Mesenchymal stem cell (in vitro differentiated cells and primary cell): ENCODE measurements around the gene IFI44.

ENCODE experiments used
- DNase-seq: peaks from one replicate; pipeline ENCODE4 v3.0.0-alpha.2; 2013
- H2AFZ ChIP-seq: one replicate; pipeline ENCODE4 v1.6.1; 2013; ENCODE audit warnings: low read depth, mild to moderate bottlenecking, control low read depth, inconsistent platforms, low read length, moderate library complexity
- H2AK5ac ChIP-seq: 2 replicates; pipeline ENCODE4 v1.6.1; 2013; ENCODE audit warnings: low read length, moderate library complexity, mild to moderate bottlenecking, inconsistent platforms; ENCODE audit not compliant: severe bottlenecking
- H2BK120ac ChIP-seq: one replicate; pipeline ENCODE4 v1.6.1; 2013; ENCODE audit warnings: low read depth, mild to moderate bottlenecking, inconsistent platforms, low read length, moderate library complexity
- H2BK12ac ChIP-seq, 2 experiments: one replicate each; pipeline ENCODE4 v1.6.1; 2013; ENCODE audit warnings: inconsistent platforms in 2 of 2, low read length in 2 of 2, mild to moderate bottlenecking in 2 of 2, moderate library complexity in 2 of 2, control low read depth in 1 of 2
- H2BK15ac ChIP-seq: one replicate; pipeline ENCODE4 v1.6.1; 2013; ENCODE audit warnings: mild to moderate bottlenecking, low read depth, inconsistent platforms; ENCODE audit not compliant: poor library complexity, severe bottlenecking
- H2BK5ac ChIP-seq: 2 replicates; pipeline ENCODE4 v1.6.1; 2013; ENCODE audit warnings: low read depth, mild to moderate bottlenecking, low read length, control low read depth, inconsistent platforms; ENCODE audit not compliant: poor library complexity, severe bottlenecking
- H3K14ac ChIP-seq, 2 experiments: one replicate each; pipeline ENCODE4 v1.6.1; 2013; ENCODE audit warnings: inconsistent platforms in 2 of 2, low read length in 2 of 2, control low read depth in 1 of 2, mild to moderate bottlenecking in 1 of 2, moderate library complexity in 1 of 2
- H3K18ac ChIP-seq, 2 experiments: one replicate each; pipeline ENCODE4 v1.6.1; 2013; ENCODE audit warnings: inconsistent platforms in 2 of 2, low read length in 2 of 2, control low read depth in 1 of 2, low read depth in 1 of 2, mild to moderate bottlenecking in 1 of 2
- H3K23ac ChIP-seq, 2 experiments: one replicate each; pipeline ENCODE4 v1.6.1; 2013; ENCODE audit warnings: inconsistent platforms in 2 of 2, low read length in 2 of 2, mild to moderate bottlenecking in 2 of 2, moderate library complexity in 2 of 2, control low read depth in 1 of 2
- H3K27ac ChIP-seq: 2 replicates; pipeline ENCODE4 v1.5.1; 2013; ENCODE audit warnings: mild to moderate bottlenecking, moderate library complexity, low read length, control low read depth, inconsistent platforms; ENCODE audit not compliant: poor library complexity, severe bottlenecking
- H3K27me3 ChIP-seq, 2 experiments: 2 replicates each; pipeline versions ENCODE4 v1.6.1 to v1.7.0; 2013; ENCODE audit warnings: low read length in 2 of 2, mild to moderate bottlenecking in 2 of 2, moderate library complexity in 2 of 2, control low read depth in 1 of 2, inconsistent platforms in 1 of 2; ENCODE audit not compliant: control insufficient read depth in 1 of 2, insufficient read depth in 1 of 2
- H3K36me3 ChIP-seq, 2 experiments: 2 replicates each; pipeline versions ENCODE4 v1.6.1 to v1.7.0; 2013; ENCODE audit warnings: low read length in 2 of 2, control low read depth in 1 of 2, inconsistent platforms in 1 of 2, low read depth in 1 of 2, mild to moderate bottlenecking in 1 of 2; ENCODE audit not compliant: insufficient read depth in 2 of 2, control insufficient read depth in 1 of 2
- H3K4ac ChIP-seq, 2 experiments: one replicate each; pipeline ENCODE4 v1.6.1; 2013; ENCODE audit warnings: inconsistent platforms in 2 of 2, low read length in 2 of 2, mild to moderate bottlenecking in 2 of 2, moderate library complexity in 2 of 2, control low read depth in 1 of 2, low read depth in 1 of 2
- H3K4me1 ChIP-seq: 2 replicates; pipeline ENCODE4 v1.6.1; 2013; ENCODE audit warnings: low read depth, low read length, control low read depth; ENCODE audit not compliant: control insufficient read depth, insufficient read depth
- H3K4me2 ChIP-seq: 2 replicates; pipeline ENCODE4 v1.6.1; 2013; ENCODE audit warnings: low read length, mild to moderate bottlenecking, inconsistent platforms; ENCODE audit not compliant: poor library complexity, severe bottlenecking
- H3K4me3 ChIP-seq, 2 experiments: 2 replicates each; pipeline versions ENCODE4 v1.5.1 to v1.7.0; 2013; ENCODE audit warnings: low read length in 2 of 2, mild to moderate bottlenecking in 2 of 2, control low read depth in 1 of 2, low read depth in 1 of 2; ENCODE audit not compliant: insufficient read depth in 1 of 2
- H3K79me1 ChIP-seq: replicated peaks from 2 replicates; pipeline ENCODE4 v1.6.1; 2013; ENCODE audit warnings: mild to moderate bottlenecking, control low read depth, low read length, inconsistent platforms; ENCODE audit not compliant: poor library complexity, severe bottlenecking
- H3K9ac ChIP-seq: 2 replicates; pipeline ENCODE4 v1.7.0; 2013; ENCODE audit warnings: mild to moderate bottlenecking, low read length, moderate library complexity
- H3K9me3 ChIP-seq: 2 replicates; pipeline ENCODE4 v1.7.0; 2013; ENCODE audit warnings: mild to moderate bottlenecking, low read length; ENCODE audit not compliant: control insufficient read depth
- H4K8ac ChIP-seq: one replicate; pipeline ENCODE4 v1.6.1; 2013; ENCODE audit warnings: inconsistent platforms, mild to moderate bottlenecking, low read length, moderate library complexity
- H4K91ac ChIP-seq: one replicate; pipeline ENCODE4 v1.6.1; 2013; ENCODE audit warnings: mild to moderate bottlenecking, low read length, inconsistent platforms
- WGBS: methylation state at CpG from one replicate; pipeline ENCODE4 v1.1.7; 2013; ENCODE audit warnings: mixed read lengths; 5-methylcytosine and 5-hydroxymethylcytosine counted together

IFI44 gene

GRCh38 chr1:78687914-78688313 is 38.3 kb downstream of the IFI44 start:
- no peak overlapping the region for H3K27ac ChIP-seq
- H4K91ac ChIP-seq = no peak overlapping the region
- H3K27me3 ChIP-seq = no peaks in the 10 kb centered on the region
- no peak overlapping the region for H2BK12ac ChIP-seq
- no peaks in the 10 kb centered on the region for H3K4me1 ChIP-seq
- no peak overlapping the region for H2BK120ac ChIP-seq
- no peak overlapping the region for H3K23ac ChIP-seq
- H3K4ac ChIP-seq = no peak overlapping the region
- H3K9me3 ChIP-seq = no peaks in the 10 kb centered on the region
- H3K79me1 ChIP-seq = no peaks in the 10 kb centered on the region
- no peak overlapping the region for H3K4me2 ChIP-seq
- H2AFZ ChIP-seq = no peak overlapping the region
- no peak for DNase-seq
- no peak overlapping the region for H3K14ac ChIP-seq
- no peak overlapping the region for H3K18ac ChIP-seq
- H3K36me3 ChIP-seq = no peaks in the 10 kb centered on the region
- no peak overlapping the region for H3K4me3 ChIP-seq
- H4K8ac ChIP-seq = no peak overlapping the region
- no peak overlapping the region for H2AK5ac ChIP-seq
- H2BK15ac ChIP-seq = no peak overlapping the region
- H2BK5ac ChIP-seq = no peak overlapping the region
- WGBS = 72% methylated on average over 2 of the region's 2 CpGs
- peak overlapping the region; percentile 43 for H3K9ac ChIP-seq

DNA sequence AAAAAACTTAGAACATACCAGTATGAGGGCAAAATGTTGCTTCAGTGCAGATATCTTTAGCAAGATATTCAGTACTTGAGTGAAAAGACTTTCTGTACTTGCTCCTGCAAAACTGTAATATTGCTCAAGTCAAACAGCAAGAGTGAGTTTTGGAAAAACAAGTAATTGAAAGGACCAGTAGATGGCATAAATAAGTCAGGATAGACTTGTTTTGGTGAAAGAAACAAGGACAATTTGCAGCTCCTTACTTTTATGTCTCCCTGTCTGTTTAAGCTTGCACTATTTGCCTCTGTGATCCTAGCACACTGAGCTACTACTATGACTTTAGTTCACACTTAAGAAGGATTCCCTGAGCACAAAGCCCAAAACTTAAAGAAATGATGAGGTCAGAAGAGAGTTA is 39.1 kb downstream of the IFI44 start:
- no peaks in the 10 kb centered on the region for H3K27me3 ChIP-seq
- no peaks in the 10 kb centered on the region for H3K36me3 ChIP-seq
- H3K9me3 ChIP-seq = no peaks in the 10 kb centered on the region
- peak overlapping the region; percentile 40 for H3K27ac ChIP-seq
- no peak overlapping the region for H2AFZ ChIP-seq
- H3K14ac ChIP-seq = no peak overlapping the region
- H3K4me1 ChIP-seq = no peaks in the 10 kb centered on the region
- no peak overlapping the region for H3K4me3 ChIP-seq
- no peak overlapping the region for H4K8ac ChIP-seq
- H3K18ac ChIP-seq = no peak overlapping the region
- no peak overlapping the region for H4K91ac ChIP-seq
- no peak overlapping the region for H3K23ac ChIP-seq
- no peak overlapping the region for H2AK5ac ChIP-seq
- no peak overlapping the region for H2BK12ac ChIP-seq
- H3K4me2 ChIP-seq = no peak overlapping the region
- no peak overlapping the region for H2BK15ac ChIP-seq
- H2BK5ac ChIP-seq = no peak overlapping the region
- no peak overlapping the region for H2BK120ac ChIP-seq
- peak overlapping the region; percentile 65 for H3K9ac ChIP-seq
- H3K79me1 ChIP-seq = no peaks in the 10 kb centered on the region
- H3K4ac ChIP-seq = no peak overlapping the region
- DNase-seq = peak; percentile 42

DNA sequence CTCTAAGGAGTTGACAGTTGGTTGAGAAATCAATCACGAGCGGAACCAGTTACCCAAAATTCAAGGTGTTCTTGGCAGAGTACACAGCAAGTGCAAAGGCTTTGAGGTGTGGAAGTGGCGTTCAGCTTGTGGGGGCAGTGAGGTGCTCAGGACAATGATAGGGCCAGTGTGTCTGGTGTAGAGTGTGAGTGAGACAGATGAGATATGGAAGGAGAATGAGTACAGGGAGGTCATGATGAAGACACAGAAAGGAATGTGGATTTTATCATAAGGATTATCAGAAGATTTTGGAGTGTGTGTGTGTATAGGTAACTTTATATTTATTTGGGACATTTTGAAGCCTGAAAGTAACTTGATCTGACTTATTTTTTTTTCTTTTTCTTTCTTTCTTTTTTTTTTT is 40.9 kb downstream of the IFI44 start:
- H4K91ac ChIP-seq = no peak overlapping the region
- H3K4me2 ChIP-seq = no peak overlapping the region
- no peak overlapping the region for H3K14ac ChIP-seq
- H3K23ac ChIP-seq = no peak overlapping the region
- no peak for DNase-seq
- no peak overlapping the region for H3K9ac ChIP-seq
- H3K9me3 ChIP-seq = no peaks in the 10 kb centered on the region
- no peak overlapping the region for H4K8ac ChIP-seq
- no peak overlapping the region for H2BK15ac ChIP-seq
- no peak overlapping the region for H2BK120ac ChIP-seq
- no peaks in the 10 kb centered on the region for H3K36me3 ChIP-seq
- no peak overlapping the region for H2AK5ac ChIP-seq
- no peak overlapping the region for H3K4me3 ChIP-seq
- no peak overlapping the region for H2BK5ac ChIP-seq
- no peak overlapping the region for H3K4ac ChIP-seq
- H3K27me3 ChIP-seq = no peaks in the 10 kb centered on the region
- no peaks in the 10 kb centered on the region for H3K79me1 ChIP-seq
- H3K4me1 ChIP-seq = no peaks in the 10 kb centered on the region
- H3K18ac ChIP-seq = no peak overlapping the region
- no peak overlapping the region for H2AFZ ChIP-seq
- no peak overlapping the region for H3K27ac ChIP-seq
- WGBS = 90% methylated on average over 3 of the region's 3 CpGs
- no peak overlapping the region for H2BK12ac ChIP-seq

DNA sequence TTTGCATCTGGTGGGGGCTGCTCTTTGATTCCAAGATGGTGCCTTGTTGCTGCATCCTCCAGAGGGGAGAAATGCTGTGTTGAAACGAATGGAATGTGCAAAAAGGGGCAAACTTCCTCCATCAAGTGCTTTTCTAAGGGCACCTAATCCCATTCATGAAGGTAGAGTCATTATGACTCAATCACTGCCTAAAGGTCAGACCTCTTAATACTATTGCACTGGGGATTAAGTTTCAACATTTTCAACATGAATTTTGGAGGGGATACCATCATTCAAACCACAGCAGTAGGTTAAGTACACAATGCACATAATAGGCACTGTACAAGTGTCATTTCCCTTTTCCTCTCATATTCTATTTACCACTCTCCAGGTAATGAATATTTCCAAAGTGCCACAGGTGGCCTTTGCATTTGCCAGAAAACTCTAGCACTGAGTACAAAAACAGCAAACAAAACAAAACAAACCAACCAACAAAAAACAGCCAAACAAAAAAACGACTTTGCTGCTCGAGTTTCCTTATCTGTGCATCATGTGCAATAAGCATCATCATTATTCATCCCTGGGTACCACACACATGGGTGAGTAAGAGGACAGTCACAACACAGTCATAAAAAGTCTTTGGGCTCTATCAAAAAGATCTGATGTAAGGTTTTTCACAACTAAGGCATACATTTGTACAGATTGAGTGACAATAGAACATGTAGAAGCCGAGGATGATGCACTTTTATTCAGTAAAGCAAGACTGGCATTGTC is 42.5 kb downstream of the IFI44 start:
- 71% methylated on average over 3 of the region's 4 CpGs for WGBS

More for the DNA sequence above, 42.5 kb downstream of the IFI44 start:
- Histone ChIP-seq H3K23ac (no peak overlapping the region), H4K91ac (no peak overlapping the region), H3K36me3 (no peaks in the 10 kb centered on the region), H4K8ac (no peak overlapping the region), H2AFZ (no peak overlapping the region), H2AK5ac (no peak overlapping the region), H2BK120ac (no peak overlapping the region), H3K9ac (no peak overlapping the region), H3K18ac (no peak overlapping the region), H3K4ac (no peak overlapping the region), H2BK15ac (no peak overlapping the region), H3K4me3 (no peak overlapping the region), H3K79me1 (no peaks in the 10 kb centered on the region), H3K4me1 (no peaks in the 10 kb centered on the region), H3K14ac (no peak overlapping the region), H3K4me2 (no peak overlapping the region), H2BK5ac (no peak overlapping the region), H2BK12ac (no peak overlapping the region), H3K27me3 (no peaks in the 10 kb centered on the region), H3K27ac (no peak overlapping the region), H3K9me3 (peaks cover 3% of the 10 kb centered on the region)
- DNase-seq = no peak
